ENCODE data around the gene PSMB3. TPM values are rescaled to one million over a fixed set of nuclear protein-coding genes. Genes with fewer than 3 reads are reported as not detected.
"Not testable (repeated sequence)": the region's sequence is repeated elsewhere in the genome, so short reads cannot be mapped to it uniquely, and the experiment has no call there.

PSMB3 gene
- total RNA-seq, 2 donors from 2014 or later: 182 to 190 TPM

- DNase-seq: no peak
- no peaks in the 10 kb centered on the region for H3K27me3 Mint-ChIP-seq (ENCODE audit: low read depth)
- no peaks in the 10 kb centered on the region for H3K9me3 Mint-ChIP-seq
- H3K27ac Mint-ChIP-seq: no peak overlapping the region
- H3K4me3 Mint-ChIP-seq: no peak overlapping the region
- no peaks in the 10 kb centered on the region for H3K4me1 Mint-ChIP-seq (ENCODE audit: low read depth)
- peaks cover 0 to 4% of the 10 kb centered on the region in 2 donors for H3K36me3 Mint-ChIP-seq (ENCODE audit: insufficient read depth in 2 of 2)
- ATAC-seq (replicated peaks in 1 of 2): no peak
Measured at GRCh38 chr17:38786372-38786771, 33.8 kb downstream of the PSMB3 start.

DNA sequence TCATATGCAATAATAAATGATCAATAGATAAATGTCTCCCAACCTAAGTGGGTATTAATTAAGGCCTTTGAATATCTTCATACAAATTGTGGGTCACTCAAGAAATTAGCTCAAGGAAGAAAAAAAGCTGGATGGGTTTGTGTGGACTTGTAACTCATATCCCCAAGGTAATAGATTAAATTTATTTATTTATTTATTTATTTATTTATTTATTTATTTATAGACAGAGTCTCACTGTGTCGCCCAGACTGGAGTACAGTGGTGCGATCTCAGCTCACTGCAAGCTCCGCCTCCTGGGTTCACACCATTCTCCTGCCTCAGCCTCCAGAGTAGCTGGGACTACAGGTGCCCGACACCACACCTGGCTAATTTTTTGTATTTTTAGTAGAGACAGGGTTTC is 35.5 kb downstream of the PSMB3 start:
- not testable (repeated sequence) for DNase-seq; H3K4me1 Mint-ChIP-seq (ENCODE audit: low read depth); H3K9me3 Mint-ChIP-seq; ATAC-seq (replicated peaks in 1 of 2); H3K4me3 Mint-ChIP-seq; H3K27me3 Mint-ChIP-seq (ENCODE audit: low read depth); H3K36me3 Mint-ChIP-seq (ENCODE audit: insufficient read depth in 2 of 2); H3K27ac Mint-ChIP-seq

DNA sequence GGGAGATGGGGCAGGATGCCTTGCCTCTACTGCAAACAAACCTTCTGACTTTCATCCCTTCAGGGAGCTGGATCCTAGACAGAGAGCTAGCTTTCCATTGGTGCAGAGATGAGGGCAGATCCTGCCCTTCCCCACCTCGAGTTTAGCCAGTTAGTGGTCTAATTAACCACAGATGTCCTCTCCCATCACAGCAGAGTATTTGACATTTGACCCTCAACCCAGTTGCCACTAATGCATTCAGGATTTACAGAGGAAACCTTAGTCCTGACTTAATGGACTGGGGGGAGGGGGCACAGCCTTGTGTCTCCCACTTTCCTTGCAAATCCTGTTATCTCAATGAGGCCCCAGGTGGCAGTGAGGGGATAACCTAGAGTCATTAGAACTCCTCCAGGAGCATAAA is 36.6 kb downstream of the PSMB3 start:
- Mint-ChIP-seq H3K27ac (no peak overlapping the region), H3K4me3 (no peak overlapping the region), H3K4me1 (ENCODE audit: low read depth) (peaks cover 2% of the 10 kb centered on the region), H3K9me3 (no peaks in the 10 kb centered on the region), H3K27me3 (ENCODE audit: low read depth) (no peaks in the 10 kb centered on the region), H3K36me3 (ENCODE audit: insufficient read depth in 2 of 2) (peaks cover 0 to 4% of the 10 kb centered on the region in 2 donors)
- no peak for ATAC-seq (replicated peaks in 1 of 2)
- no peak for DNase-seq

DNA sequence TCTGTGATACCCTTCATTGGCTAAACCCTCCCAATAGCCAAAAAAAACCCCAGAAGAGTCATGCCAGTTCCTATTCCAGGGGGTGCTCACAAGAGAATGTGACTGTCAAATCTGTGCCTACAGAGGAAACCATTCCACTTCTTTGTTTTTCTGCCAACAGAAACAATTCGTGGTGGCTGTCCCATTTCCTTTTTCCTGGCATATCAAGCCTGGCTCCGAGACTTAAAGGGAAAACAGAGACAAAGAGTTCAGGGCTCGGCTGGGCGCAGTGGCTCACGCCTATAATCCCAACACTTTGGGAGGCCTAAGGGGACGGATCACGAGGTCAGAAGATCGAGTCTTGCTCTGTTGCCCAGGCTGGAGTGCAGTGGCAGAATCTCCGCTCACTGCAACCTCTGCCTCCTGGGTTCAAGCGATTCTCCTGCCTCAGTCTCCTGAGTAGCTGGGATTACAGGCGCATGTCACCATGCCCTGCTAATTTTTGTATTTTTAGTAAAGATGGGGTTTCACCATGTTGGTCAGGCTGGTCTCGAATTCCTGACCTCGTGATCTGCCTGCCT is 37.7 kb downstream of the PSMB3 start:
- H3K27me3 Mint-ChIP-seq (ENCODE audit: low read depth); H3K4me1 Mint-ChIP-seq (ENCODE audit: low read depth); H3K36me3 Mint-ChIP-seq (ENCODE audit: insufficient read depth in 2 of 2); DNase-seq; H3K27ac Mint-ChIP-seq; H3K4me3 Mint-ChIP-seq; H3K9me3 Mint-ChIP-seq; ATAC-seq (replicated peaks in 1 of 2): not testable (repeated sequence)

- Mint-ChIP-seq H3K4me1 (ENCODE audit: low read depth) (peaks cover 14% of the 10 kb centered on the region), H3K27me3 (ENCODE audit: low read depth) (no peaks in the 10 kb centered on the region), H3K36me3 (ENCODE audit: insufficient read depth in 2 of 2) (peaks cover 0 to 8% of the 10 kb centered on the region in 2 donors), H3K4me3 (no peak overlapping the region), H3K9me3 (no peaks in the 10 kb centered on the region), H3K27ac (no peak overlapping the region)
- DNase-seq: no peak
- ATAC-seq (replicated peaks in 1 of 2): no peak
Measured at GRCh38 chr17:38791162-38791561, 38.6 kb downstream of the PSMB3 start.

DNA sequence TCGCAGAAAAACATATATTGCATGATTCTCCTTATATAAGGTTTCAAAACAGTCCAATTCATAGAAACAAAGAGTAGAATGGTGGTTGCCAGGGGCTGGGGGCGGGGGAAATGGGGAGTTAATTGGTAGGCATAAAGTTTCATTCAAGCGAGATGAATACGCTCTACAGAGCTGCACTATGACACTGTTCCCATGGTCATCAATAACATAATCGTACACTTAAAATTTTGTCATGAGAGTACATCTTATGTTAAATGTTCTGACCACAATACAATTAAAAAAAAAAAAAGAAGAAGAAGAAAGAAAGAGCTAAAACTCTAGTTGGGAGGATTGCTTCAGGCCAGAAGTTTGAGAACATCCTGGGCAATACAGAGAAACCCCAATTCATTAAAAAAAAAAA is 41.7 kb downstream of the PSMB3 start:
- H3K9me3 Mint-ChIP-seq: no peaks in the 10 kb centered on the region
- peaks cover 2 to 14% of the 10 kb centered on the region in 2 donors for H3K36me3 Mint-ChIP-seq (ENCODE audit: insufficient read depth in 2 of 2)
- no peaks in the 10 kb centered on the region for H3K27me3 Mint-ChIP-seq (ENCODE audit: low read depth)
- H3K27ac Mint-ChIP-seq: no peak overlapping the region
- no peak for DNase-seq
- ATAC-seq (replicated peaks in 1 of 2): no peak
- peaks cover 38% of the 10 kb centered on the region for H3K4me1 Mint-ChIP-seq (ENCODE audit: low read depth)
- no peak overlapping the region for H3K4me3 Mint-ChIP-seq

DNA sequence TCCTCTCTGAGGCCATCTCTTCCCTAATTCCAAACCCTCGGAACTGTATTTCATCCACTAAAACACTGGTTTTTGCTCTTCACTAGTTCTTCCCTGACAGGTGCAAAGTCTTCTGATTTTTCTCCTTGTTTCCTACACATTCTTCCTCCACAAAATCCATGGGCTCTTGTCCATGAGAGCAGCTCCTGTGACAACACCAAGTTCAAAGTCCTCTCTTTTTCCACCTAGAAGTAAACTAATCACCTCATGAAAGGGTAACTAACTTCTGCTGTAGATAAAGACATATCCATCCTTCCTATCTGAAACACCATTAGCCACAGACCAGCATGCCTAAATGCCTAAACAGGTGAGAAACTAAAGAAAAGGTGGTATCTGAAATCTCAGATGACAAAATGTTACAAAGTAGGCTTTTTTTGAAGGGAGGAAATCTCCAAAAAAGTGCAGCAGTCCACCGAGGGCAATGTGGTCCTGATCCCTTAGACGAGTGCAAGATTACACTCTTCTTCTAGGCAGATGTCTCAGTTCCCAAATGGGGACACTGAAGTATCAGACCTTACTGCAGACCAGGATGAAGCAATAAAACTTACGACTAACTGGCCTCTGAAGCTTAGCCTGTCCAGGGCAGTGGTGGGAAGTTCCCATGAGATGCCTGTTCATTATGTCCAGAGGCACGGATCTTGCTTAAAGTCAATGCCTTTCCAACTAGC is 44.1 kb downstream of the PSMB3 start:
- Mint-ChIP-seq H3K9me3 (no peaks in the 10 kb centered on the region), H3K27me3 (ENCODE audit: low read depth) (no peaks in the 10 kb centered on the region), H3K27ac (no peak overlapping the region), H3K4me1 (ENCODE audit: low read depth) (peaks cover 46% of the 10 kb centered on the region), H3K4me3 (peak overlapping the region; percentile 40 to 89), H3K36me3 (ENCODE audit: insufficient read depth in 2 of 2) (peaks cover 4 to 26% of the 10 kb centered on the region in 2 donors)
- no peak for DNase-seq
- no peak for ATAC-seq (replicated peaks in 1 of 2)

DNA sequence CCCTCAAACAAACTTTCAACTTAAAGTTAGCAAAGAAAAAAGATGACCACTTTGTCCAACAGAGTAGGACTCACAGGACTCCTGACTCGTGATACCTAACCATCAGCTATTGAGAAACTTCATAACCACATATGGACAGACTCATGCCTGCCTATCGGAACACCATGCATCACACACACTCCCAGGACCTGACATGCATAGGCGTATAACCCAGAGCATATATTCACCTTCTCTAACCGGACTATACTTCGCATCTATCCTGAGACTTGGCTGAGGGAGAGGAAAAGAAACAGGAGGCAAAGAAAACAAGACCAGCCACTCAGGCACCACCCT is 44.6 kb downstream of the PSMB3 start:
- H3K36me3 Mint-ChIP-seq (ENCODE audit: insufficient read depth in 2 of 2): peaks cover 4 to 28% of the 10 kb centered on the region in 2 donors
- no peaks in the 10 kb centered on the region for H3K27me3 Mint-ChIP-seq (ENCODE audit: low read depth)
- peaks cover 46% of the 10 kb centered on the region for H3K4me1 Mint-ChIP-seq (ENCODE audit: low read depth)
- ATAC-seq (replicated peaks in 1 of 2) (no peak), DNase-seq (no peak)
- H3K4me3 Mint-ChIP-seq: peak overlapping the region; percentile 40 to 89
- no peak overlapping the region for H3K27ac Mint-ChIP-seq
- no peaks in the 10 kb centered on the region for H3K9me3 Mint-ChIP-seq

GRCh38 chr17:38797828-38798227 is 45.3 kb downstream of the PSMB3 start:
- Mint-ChIP-seq H3K36me3 (ENCODE audit: insufficient read depth in 2 of 2) (peaks cover 4 to 28% of the 10 kb centered on the region in 2 donors), H3K4me3 (peak overlapping the region; percentile 89 to 99)

GRCh38 chr17:38798614-38799500 is 46.3 kb downstream of the PSMB3 start:
- Mint-ChIP-seq H3K4me1 (ENCODE audit: low read depth) (peaks cover 46% of the 10 kb centered on the region), H3K36me3 (ENCODE audit: insufficient read depth in 2 of 2) (peaks cover 4 to 34% of the 10 kb centered on the region in 2 donors), H3K4me3 (peak overlapping the region; percentile 89 to 99), H3K27ac (peak overlapping the region; percentile 74), H3K27me3 (ENCODE audit: low read depth) (no peaks in the 10 kb centered on the region), H3K9me3 (no peaks in the 10 kb centered on the region)
- peak; percentile 41 to 42 for ATAC-seq (replicated peaks in 1 of 2)
- DNase-seq: peak; percentile 65 to 69

More at GRCh38 chr17:38797828-38798227, 45.3 kb downstream of the PSMB3 start:
- H3K9me3 Mint-ChIP-seq: no peaks in the 10 kb centered on the region
- DNase-seq (no peak), ATAC-seq (replicated peaks in 1 of 2) (no peak)
- H3K27me3 Mint-ChIP-seq (ENCODE audit: low read depth): no peaks in the 10 kb centered on the region
- H3K4me1 Mint-ChIP-seq (ENCODE audit: low read depth): peaks cover 46% of the 10 kb centered on the region
- H3K27ac Mint-ChIP-seq: peak overlapping the region; percentile 74

DNA sequence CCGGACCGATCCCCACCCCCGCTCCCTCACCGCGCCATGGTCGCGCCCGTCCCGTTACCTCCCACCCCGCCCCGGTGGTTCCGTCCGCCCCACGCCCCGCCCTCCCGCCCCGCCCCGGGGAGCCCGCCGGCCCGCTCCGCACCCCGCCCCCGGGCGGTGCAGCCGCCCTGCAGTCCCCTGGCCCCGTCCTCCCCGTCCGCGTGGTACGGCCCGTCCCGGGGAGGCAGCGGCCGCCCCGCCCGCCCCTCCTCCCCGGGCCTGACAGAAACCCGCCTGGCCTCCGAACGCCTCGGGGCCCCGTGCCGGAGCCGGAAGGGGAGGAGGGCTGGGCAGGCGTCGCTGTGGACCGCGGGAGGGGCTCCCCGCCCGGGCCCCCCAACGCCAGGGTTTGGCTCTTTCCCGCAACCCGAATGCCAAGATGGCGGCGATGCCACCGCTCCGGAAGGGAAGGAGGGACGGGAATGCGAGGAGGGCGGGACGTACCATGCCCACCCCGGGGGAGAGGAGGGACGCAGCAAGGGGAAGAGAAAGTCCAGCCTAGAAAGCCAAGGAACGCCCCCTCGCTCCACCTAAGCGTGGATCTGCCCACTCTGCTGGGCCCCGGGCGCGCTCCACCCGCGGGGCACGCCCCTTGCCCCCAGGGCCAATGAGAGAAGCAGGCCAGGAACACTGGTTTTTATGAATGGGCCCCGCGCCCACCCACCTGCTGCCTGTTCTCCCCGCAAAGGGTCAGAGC is 47.1 kb downstream of the PSMB3 start, which contains the start of gene PIP4K2B:
TSS of gene PIP4K2B (minus strand) at position 56 of the 736 bp plus-strand sequence. CDS start 132 bp downstream, outside the sequence.
- Mint-ChIP-seq H3K27ac (peak within 1 kb of the TSS; percentile 85), H3K9me3 (no peaks in the 10 kb centered on the region), H3K4me1 (ENCODE audit: low read depth) (peaks cover 40% of the 10 kb centered on the region), H3K27me3 (ENCODE audit: low read depth) (no peaks in the 10 kb centered on the region), H3K36me3 (ENCODE audit: insufficient read depth in 2 of 2) (peaks cover 4 to 33% of the 10 kb centered on the region in 2 donors), H3K4me3 (peak within 1 kb of the TSS; percentile 91 to 99)
- DNase-seq (peak; percentile 90 to 92), ATAC-seq (replicated peaks in 1 of 2) (peak; percentile 87 to 88)

- H3K27me3 Mint-ChIP-seq (ENCODE audit: low read depth): no peaks in the 10 kb centered on the region
- peak overlapping the region; percentile 88 to 91 for H3K4me3 Mint-ChIP-seq
- H3K9me3 Mint-ChIP-seq: no peaks in the 10 kb centered on the region
- peaks cover 4 to 31% of the 10 kb centered on the region in 2 donors for H3K36me3 Mint-ChIP-seq (ENCODE audit: insufficient read depth in 2 of 2)
- ATAC-seq (replicated peaks in 1 of 2) (no peak), DNase-seq (no peak)
- H3K27ac Mint-ChIP-seq: peak overlapping the region; percentile 85
- H3K4me1 Mint-ChIP-seq (ENCODE audit: low read depth): peaks cover 38% of the 10 kb centered on the region
Measured at GRCh38 chr17:38800237-38800760, 47.8 kb downstream of the PSMB3 start.

Data from activated T-cell treated with anti-CD3 and anti-CD28 coated beads, Interleukin-2, amount 50 U/mL, for 72 hours (primary cell).